K562 (cell line): ENCODE data around the gene NR2F2.

Source experiments
- CEBPG ChIP-seq, 3 experiments: fragments of 200-800 bp in 1 of 3; sonication (Bioruptor generic) in 1 of 3; sonication (generic) in 1 of 3; formaldehyde crosslinking in 1 of 3; IDR thresholded peaks in 2 of 3; conservative IDR thresholded peaks in 1 of 3; 2 replicates each; pipeline versions ENCODE4 v1.6.1 to v1.8.0; 2016 to 2022; ENCODE audit warnings: missing compliant biosample characterization in 2 of 3, missing genetic modification characterization in 2 of 3, mild to moderate bottlenecking in 1 of 3, missing genetic modification reagents in 1 of 3
- CTCF ChIP-seq, 3 experiments: IDR thresholded peaks in 2 of 3; conservative IDR thresholded peaks in 1 of 3; 2 replicates each; pipeline ENCODE4 v1.5.1; 2011 to 2012; ENCODE audit warnings: low read length in 3 of 3, mild to moderate bottlenecking in 3 of 3, control low read depth in 2 of 3, improper control_type of control experiment in 1 of 3, inconsistent platforms in 1 of 3, low read depth in 1 of 3, mixed read lengths in 1 of 3, moderate library complexity in 1 of 3; ENCODE audit not compliant: insufficient read depth in 2 of 3
- SIN3A ChIP-seq, 2 experiments: fragments of 150-350 bp in 1 of 2; IDR thresholded peaks; 2 replicates each; pipeline ENCODE4 v1.6.1; 2011 to 2016; ENCODE audit warnings: borderline replicate concordance in 2 of 2, low read depth in 2 of 2, low read length in 2 of 2, mild to moderate bottlenecking in 2 of 2, moderate library complexity in 2 of 2; ENCODE audit not compliant: control insufficient read depth in 1 of 2
- TOE1 ChIP-seq, 2 experiments: fragments of 450-650 bp in 1 of 2; sonication (generic) in 1 of 2; formaldehyde crosslinking in 1 of 2; IDR thresholded peaks; 2 replicates each; pipeline versions ENCODE4 v1.7.1 to v1.8.0; 2016 to 2022; ENCODE audit warnings: borderline replicate concordance in 2 of 2, mild to moderate bottlenecking in 2 of 2, antibody characterized with exemption in 1 of 2, inconsistent platforms in 1 of 2, low read depth in 1 of 2, missing genetic modification reagents in 1 of 2, moderate library complexity in 1 of 2
- ZBTB8A ChIP-seq: fragments of 450-650 bp; IDR thresholded peaks from 2 replicates; pipeline ENCODE4 v1.6.1; 2018; ENCODE audit warnings: mild to moderate bottlenecking, moderate library complexity; ENCODE audit not compliant: partially characterized antibody
- ZNF12 ChIP-seq: sonication (generic); formaldehyde crosslinking; IDR thresholded peaks from 2 replicates; pipeline ENCODE4 v1.4.0; 2020; ENCODE audit warnings: mild to moderate bottlenecking, missing genetic modification reagents
- TF ChIP-seq, protein P1 (sequence below): fragments of 450-650 bp; formaldehyde crosslinking; conservative IDR thresholded peaks from 2 replicates; pipeline ENCODE4 v1.4.0; 2022; ENCODE audit warnings: mild to moderate bottlenecking, missing genetic modification characterization

DNA sequence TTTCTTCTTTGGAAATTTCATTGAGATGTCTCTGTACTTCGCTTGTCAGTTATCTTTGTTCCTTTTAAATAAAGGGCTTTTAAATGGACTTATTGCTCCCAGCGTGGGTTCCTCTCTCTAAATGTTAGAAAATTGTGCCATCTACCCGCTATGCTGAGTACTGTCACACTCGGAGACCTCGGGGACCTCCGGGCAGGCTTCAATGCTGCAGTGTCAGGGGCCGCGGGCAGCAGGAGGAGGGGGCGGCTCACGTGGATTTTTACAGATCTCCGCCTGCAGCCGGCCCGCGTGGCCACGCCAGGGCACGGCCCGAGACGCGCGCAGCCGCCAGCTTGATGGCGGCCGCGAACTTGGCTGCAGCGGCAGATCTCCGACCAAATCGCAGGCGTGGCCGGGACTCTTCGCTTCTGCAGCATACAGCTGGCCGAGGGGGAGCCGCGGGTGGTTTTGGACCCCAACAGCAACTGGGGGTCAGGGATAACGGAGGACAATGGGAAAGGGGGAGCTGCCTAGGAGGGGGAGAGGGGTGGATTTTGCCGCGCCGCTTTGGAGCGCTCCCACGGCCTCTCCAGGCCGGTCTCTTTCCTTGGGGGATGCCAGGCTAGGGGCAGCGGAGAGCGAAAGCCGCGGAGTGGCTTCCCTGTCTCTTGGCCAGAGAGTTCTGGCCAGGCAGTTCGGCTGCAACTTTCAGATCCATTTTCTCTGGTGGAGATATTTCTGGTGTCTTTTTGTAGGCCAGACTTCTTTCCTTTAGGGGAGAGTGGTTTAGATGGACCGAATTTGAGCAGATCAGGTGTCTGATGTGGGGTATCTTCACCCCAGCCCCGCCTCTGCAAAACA, 15.3 kb downstream of the NR2F2 start:
- no peak for TF ChIP-seq CEBPG (CRISPR knock-in tag; IDR thresholded peaks at IDR 0.05)
- no peak for TF ChIP-seq CEBPG (tag; conservative IDR thresholded peaks at IDR 0.05 in 1 of 2, IDR thresholded peaks at IDR 0.05 in 1 of 2)
- TF ChIP-seq, protein P1, sequence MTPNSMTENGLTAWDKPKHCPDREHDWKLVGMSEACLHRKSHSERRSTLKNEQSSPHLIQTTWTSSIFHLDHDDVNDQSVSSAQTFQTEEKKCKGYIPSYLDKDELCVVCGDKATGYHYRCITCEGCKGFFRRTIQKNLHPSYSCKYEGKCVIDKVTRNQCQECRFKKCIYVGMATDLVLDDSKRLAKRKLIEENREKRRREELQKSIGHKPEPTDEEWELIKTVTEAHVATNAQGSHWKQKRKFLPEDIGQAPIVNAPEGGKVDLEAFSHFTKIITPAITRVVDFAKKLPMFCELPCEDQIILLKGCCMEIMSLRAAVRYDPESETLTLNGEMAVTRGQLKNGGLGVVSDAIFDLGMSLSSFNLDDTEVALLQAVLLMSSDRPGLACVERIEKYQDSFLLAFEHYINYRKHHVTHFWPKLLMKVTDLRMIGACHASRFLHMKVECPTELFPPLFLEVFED (CRISPR knock-in tag): no peak
- no peak for TF ChIP-seq SIN3A (IDR thresholded peaks at IDR 0.05; ENCODE audit: borderline replicate concordance in 2 of 2, control insufficient read depth in 1 of 2, low read depth in 2 of 2, low read length in 2 of 2)
- no peak for TF ChIP-seq ZNF12 (CRISPR knock-in tag)
- TF ChIP-seq TOE1 (IDR thresholded peaks at IDR 0.05; ENCODE audit: borderline replicate concordance): no peak
- TF ChIP-seq TOE1 (CRISPR knock-in tag; IDR thresholded peaks at IDR 0.05; ENCODE audit: borderline replicate concordance, low read depth): no peak
- 0 out of 6 replicates have a peak, but pooled peaks of 1 of the 3 experiments have one; percentile 8 for TF ChIP-seq CTCF (IDR thresholded peaks at IDR 0.05 in 2 of 3, conservative IDR thresholded peaks at IDR 0.05 in 1 of 3; ENCODE audit: insufficient read depth in 2 of 3, low read depth in 1 of 3, low read length in 3 of 3)
- TF ChIP-seq ZBTB8A: no peak
